HG02763 (cell line): ENCODE measurements around the gene ENHO.
A peak's percentile ranks its signal among the peaks of the same experiment; 100 is the strongest.

Source experiments
- ATAC-seq: cut with Tn5 transposase; IDR thresholded peaks from one replicate; pipeline ENCODE4 v1.9.1; 2021; ENCODE audit warnings: mild to moderate bottlenecking, moderate library complexity; ENCODE audit not compliant: unreplicated experiment

The ENHO gene

DNA sequence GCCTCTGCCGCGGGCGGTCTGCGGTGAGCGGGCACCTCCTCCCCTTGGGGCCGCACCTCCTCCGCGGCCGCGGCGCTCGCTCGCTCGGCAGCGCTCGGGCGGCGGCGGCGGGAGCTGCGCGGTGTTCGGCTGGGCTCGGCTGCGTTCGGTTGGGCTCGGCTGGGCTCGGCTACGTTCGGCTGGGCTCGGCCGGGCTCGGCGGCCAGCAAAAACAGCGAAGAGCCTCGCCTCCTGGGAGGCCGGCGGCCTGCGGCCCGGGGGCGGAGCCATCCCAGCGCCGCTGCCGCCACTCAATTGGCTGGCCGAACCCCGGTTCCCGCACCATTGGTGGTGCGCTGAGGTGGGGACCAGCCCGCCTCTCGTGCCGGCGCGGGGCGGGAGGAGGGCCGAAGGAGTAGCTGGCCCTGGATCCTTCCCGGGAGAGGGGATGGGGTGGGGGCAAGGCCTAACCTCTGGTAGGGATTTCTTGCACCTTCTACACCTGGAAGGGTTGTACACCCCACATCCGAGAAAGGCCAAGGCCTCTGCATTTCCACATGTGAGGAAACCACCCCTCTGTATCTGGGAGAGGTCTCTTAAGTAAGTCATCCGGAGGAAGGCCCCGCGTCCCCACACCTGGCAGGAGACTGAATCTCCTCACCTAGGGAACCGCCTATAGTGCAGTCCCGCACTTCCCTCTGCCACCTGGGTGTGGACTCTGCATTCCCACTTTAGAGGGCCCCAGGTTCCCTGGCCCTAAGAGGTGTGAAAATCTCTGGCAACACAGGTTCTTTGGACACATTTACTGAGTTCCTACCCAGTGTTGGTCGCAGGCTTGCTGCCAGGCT lies at the start of gene ENHO:
Gene ENHO (minus strand): TSS at position 20 of the 827 bp plus-strand sequence. CDS start 1,295 bp downstream, outside the sequence.
- peak; percentile 83 for ATAC-seq

DNA sequence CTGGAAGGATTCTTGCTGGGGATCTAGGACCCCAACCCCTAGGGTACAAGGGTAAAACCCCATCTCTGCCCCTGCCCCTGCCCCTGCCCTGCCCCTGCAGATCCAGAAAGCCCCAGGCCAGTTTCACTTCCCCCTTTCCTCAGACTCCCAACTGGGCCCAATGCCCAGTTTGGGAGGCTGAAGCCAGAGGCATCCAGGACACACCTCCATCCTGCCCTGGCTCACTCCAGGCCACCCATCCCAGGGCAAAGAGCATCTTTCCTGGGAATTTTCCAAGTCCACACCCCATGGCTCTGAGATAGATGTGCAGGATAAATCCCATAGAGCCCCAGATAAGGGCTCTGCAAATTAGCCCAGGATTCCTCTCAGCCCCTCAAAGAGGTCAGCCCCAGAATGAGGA lies 49.3 kb upstream of the ENHO start:
- ATAC-seq, result no peak

DNA sequence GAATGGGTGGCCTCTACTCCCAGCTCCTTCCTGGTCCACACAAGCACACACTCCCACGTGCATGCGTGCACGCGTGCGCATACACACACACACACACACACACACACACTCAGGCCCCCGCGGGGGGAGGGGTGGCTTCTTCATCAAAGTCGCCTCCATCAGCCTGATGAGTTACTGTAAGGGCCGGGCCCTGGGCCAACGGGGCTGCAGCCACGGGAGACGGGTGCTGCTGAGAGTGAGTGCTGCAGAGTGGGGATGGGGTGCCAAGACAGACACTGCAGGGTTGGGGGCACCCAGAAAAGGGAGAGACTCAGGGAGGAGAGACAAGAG lies 48.7 kb upstream of the ENHO start:
- no peak for ATAC-seq

DNA sequence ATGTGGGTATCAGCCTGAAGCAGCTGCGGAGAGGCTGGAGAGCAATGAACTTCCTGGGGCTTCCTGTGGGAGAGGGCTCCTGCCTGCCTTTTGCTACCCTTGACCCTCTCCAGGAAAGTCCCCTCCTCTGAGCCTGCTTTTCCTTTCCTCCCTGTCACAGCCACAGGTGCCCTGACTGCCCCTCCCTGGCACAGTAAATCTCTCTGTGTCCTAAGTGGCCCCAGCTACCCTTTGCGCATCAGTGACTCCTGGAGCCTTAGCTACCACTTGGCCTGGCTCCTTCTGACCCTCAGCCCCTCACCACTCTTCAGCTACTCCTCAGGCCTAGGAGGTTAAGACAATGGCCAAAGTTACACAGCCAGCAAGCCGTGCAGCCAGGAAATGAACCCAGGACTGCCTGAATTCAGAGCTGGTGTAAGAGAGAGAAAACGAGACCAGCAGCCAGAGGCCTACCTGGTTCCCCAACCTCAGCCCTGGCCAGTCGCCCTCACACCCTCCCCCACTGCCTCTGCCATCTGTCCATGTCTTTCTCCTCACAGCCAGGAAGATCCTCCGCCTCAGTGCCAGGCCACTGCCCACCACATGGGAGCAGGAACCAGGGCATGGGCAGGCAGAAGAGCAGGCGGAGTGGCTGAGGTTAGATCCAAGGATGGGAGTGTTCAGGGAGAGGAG lies 48.2 kb upstream of the ENHO start:
- ATAC-seq, result no peak

DNA sequence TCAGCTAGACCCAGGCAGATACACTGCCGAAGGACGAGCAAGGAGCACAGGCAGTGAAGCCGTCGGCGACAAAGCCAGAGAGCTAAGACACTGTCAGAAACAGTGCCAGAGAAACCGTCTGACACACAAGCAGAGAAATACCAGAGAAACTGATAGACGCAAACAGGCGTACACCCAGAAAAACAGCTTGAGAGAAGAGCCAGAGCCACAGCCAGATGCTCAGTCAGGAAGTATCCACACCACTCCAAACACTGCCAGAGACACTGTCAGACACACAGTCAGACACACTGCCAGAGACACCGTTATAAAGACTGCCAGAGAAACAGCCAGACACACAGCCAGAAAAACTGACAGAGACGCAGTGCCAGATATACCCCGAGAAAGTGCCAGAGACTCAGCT lies 47.6 kb upstream of the ENHO start:
- no peak for ATAC-seq

DNA sequence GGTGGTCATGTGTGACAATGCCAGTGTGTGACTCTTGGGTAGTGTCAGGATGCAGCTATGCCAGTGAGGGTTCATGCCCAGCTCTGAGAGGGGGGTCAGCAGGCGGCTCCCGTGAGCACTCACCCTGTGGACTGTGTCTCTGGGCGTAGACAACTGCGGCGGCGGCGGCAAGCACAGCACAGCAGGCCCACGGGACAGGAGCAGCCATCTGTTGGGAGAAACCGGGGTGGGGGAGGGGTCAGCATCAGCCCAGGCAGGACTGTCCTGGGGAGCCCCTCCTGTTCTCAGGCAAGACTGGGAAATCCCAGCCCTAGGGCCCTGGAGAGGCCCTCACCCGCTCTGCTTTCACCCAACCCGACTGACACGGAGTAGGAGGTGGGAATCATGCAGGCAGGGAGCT lies 46.0 kb upstream of the ENHO start:
- ATAC-seq, result no peak

DNA sequence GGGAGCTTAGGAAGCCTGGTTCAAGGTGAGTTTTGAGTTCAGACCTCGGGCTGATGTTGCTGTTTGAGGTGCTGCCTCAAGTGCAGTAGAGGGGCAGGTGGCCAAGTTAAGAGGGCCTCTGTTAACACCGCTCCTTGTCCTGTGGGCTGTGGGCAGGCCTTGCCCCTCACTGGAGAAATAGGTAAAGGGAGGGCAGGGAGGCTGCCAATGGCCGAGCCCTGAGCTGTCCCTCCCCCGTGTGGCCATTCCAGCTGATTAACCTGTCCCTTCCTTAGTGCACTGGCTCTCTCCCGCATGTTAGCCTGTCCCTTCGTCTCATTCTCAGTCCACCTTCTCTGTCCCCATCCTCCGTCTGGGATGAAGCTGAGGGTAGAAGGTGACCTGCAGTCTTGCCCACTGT lies 45.3 kb upstream of the ENHO start:
- no peak for ATAC-seq

DNA sequence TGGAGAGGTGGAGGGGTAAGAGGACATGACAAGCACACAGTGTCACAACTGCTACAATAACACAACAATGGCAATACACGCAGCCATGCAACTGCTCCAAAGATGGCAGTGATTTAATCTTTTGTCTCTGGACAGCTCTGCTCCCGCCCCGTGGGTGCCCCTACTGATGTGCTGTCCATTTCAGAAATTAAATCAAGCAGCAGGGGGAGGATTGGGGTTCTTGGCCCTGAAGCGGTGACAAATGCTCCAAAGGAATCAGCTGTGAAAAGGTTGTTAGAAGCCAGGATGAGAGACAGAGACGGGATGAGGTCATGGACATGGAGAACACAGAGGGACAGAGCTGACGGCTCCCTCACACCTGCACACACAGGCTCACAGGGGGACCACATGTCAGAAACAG lies 44.2 kb upstream of the ENHO start:
- ATAC-seq, result no peak

DNA sequence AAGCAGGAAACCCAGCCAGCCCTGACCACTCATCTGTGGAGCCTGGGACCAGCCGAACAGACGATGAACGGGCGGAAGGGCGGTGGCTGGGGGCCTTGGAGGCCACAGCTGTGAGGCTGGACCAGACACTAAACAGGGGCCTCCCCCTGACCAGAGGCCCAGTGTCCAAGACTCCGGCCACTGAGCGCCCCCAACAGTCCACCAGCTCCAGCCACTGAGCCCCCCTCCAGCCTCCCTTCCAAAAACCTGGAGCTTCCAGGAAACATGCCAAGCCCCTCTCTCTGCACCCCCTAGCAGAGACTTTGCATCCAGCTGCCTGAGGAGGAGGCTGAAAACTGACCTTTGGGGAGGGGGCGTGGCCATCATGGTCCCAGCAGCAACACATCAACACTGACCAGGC lies 43.5 kb upstream of the ENHO start:
- ATAC-seq, result no peak

DNA sequence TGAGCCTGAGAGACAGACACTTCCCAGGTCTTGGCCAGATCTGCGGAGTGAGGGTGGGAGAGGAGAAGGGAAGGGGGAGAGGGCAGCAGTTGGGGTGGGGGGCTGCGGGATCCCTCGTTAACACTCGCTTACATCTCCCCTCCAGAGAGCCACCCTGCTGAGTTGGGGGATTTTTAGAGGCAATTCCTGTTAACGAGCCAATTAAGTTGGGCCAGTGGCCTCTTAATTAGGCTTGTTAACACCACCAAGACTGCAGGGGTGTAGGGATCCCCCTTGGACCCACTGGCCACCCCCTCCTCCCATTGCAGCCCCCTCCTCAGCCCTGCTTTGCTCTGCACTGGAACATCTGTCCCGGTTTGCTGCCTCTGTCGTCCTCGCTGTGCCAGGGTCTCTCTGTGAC lies 43.1 kb upstream of the ENHO start:
- no peak for ATAC-seq

DNA sequence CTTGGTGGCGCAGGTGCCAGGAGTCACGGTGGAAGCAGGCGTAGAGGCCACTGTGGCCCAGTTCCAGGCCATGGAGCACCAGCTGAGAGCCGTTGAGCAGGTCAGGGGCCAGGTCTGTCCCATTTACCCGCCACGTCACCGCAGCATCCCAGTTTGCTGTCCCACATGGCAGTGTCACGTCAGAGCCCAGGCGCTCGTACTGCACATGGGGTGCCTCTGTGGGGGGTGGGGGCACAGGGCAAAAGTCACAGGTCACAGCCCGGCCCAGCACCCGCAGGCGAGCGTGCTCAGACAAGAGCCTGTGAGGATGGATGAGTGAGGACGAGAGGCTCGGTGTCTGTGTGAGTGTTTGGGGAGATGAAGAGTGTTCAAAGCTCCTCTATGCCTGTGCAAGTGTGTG lies 41.8 kb upstream of the ENHO start:
- ATAC-seq, result no peak

DNA sequence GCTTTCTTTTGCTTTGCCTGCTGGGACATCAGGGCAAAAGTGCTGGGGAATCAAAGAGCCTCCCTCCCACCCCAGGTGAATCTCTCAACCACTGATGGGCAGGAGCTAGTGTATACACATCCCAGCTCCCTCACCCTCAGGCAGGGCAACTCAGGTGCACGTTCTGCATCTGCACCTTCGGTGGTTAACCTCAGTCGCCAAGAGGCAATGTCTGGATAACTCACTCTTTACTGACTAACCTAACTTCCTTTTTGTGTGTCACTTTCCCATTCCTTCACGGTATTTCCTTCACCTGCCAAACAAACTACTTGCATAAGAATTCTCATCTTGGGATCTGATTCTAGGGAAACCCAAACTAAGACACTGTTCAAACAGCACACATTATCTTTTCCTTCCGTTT lies 40.5 kb upstream of the ENHO start:
- ATAC-seq, result no peak

DNA sequence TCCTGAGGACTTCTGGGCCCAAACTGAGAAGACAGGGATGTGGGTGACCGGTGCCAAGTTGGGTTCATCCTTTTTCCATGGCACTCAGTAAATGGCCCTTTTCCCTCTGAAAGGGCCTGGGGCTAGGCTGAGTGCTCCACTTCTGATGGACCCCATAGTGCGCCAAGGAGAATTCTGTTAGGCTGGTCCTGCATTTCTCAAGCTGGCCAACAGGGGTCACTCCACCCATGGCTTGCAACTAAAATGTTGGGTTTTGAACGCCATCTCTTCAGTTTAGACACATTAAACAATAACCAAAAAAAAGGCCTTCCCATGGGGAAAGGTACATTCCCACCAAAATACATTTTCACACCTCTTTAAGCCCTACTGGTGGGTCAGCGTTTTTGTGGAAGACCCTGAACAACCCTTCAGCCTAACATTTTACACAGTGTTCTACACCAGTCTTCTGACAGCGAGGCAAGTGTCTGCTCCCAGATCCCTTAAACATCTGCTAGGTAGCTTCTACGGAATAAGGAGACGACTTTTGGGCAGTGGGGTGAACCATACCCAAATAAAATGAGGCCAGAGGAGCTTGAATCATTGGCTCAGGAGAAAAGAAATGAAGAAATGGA lies 39.5 kb upstream of the ENHO start:
- no peak for ATAC-seq

DNA sequence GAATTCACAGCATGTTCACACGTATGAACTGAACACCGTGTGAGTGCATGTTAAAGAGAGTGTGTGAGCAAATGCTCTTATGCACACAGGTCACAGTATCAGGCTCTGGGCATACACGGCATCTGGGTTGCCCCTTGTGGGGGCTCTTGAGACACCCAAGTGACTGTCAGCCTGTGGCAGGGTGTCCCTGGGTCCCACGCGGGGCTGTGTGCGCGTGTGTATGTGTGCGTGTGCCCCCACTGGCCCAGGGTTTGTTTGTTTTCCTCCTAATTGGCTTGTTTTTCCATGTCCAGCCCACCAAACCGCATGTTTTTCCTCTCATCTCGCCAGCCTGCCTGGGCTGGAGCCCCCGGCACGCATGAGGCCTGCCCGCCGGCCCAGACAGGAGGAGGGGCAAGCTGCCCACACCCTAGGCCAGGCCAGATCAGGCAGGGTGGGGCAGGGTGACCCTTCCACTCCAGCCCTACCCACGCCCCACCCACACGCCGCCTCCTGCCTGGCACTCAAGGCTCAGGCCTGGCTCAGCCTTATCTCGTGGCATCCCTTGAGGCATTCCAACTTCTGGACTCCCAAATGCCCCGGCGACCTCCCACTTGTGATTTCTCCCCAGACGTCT lies 37.9 kb upstream of the ENHO start:
- ATAC-seq, result no peak

DNA sequence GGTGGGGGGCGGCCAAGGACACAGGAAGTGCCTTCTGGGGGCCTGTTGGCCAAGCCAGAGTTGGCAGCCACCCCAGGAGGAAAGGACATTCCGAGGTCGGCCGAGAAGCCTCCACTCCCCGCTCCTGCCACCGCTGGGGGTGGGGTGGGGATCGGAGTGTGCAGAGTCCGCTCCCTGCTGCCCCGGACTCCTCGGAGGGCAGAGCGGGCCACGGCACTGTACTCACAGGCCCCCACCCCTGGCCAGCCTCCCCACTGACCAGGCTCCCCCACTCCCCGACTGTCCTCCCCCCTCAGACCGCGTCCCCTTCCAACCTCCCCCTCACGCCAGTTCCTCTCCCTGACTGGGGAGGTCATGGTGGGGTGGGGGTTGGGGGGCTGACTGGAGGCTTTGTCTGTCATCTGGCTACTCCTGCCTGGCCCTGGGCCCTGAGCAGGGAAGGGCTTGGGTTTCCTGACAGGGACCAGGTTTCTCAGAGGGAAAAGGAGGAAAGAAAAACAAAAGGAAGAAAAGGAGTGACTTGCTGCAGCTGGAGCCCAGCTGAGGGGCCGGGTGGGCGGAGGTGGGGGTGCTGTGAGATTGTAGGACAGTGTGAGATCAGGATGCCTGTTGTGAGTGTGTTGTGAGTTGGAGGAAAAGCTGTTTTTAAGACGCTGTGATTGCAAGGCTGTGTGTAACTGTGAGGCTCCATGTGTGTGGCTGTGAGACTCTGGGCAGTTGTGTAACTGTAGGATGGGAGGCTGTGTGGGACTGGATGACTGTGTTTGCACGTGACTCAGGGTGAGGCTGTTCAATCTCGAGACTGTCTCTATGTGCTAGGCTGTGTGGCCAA lies 37.0 kb upstream of the ENHO start:
- ATAC-seq, result no peak

DNA sequence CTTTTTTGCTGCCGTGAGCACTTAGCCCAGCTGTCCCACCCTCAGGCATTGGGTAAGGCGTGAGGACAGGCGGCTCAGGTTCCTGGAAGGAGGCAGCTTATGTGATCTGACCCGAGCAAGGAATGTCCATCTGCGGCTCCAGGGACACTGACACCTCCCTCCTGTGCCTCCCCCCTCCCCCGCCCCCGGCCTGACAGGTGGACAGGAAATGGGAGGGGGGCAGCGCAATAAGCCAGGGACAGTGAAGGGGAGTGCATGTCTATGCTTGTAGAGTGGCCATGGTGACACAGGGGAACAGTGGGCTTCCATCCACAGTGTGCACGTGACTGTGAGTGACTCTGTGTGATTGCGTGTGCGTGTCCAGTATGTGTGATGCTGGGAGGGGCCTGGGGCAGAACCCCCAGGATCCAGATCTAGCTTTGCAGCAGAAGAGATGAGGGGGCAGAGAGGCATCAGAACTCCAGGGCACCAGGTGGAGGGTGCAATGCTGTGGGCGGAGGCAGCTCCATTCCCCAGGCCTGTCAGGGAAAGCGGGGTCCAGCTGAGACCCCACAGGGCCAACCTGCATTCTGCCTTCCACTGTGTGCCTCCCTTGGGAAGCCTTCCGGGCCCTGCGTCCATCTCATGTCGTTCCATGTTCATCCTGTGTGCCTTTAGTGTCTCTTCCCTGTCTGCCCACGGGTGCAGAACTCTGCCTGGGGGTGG lies 36.3 kb upstream of the ENHO start:
- ATAC-seq, result no peak

DNA sequence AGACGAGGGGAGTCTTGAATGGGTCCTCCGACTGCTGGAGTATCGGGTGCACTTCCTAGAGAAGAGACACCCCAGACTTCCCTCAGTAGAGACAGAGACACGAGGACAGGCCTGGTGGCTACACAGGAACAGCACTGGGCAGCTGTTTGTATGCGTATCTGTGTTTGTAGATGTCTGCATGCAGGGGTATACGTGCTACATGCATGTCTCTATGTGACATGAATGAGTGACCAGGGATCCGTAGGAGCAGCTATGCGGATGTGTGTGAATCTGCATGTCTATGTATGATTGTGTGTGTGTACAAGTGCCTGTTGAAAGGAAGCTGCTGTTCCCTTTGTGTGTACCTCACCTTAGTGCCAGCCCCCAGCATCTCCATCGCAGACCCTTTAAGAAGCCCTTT lies 35.6 kb upstream of the ENHO start:
- ATAC-seq, result no peak

DNA sequence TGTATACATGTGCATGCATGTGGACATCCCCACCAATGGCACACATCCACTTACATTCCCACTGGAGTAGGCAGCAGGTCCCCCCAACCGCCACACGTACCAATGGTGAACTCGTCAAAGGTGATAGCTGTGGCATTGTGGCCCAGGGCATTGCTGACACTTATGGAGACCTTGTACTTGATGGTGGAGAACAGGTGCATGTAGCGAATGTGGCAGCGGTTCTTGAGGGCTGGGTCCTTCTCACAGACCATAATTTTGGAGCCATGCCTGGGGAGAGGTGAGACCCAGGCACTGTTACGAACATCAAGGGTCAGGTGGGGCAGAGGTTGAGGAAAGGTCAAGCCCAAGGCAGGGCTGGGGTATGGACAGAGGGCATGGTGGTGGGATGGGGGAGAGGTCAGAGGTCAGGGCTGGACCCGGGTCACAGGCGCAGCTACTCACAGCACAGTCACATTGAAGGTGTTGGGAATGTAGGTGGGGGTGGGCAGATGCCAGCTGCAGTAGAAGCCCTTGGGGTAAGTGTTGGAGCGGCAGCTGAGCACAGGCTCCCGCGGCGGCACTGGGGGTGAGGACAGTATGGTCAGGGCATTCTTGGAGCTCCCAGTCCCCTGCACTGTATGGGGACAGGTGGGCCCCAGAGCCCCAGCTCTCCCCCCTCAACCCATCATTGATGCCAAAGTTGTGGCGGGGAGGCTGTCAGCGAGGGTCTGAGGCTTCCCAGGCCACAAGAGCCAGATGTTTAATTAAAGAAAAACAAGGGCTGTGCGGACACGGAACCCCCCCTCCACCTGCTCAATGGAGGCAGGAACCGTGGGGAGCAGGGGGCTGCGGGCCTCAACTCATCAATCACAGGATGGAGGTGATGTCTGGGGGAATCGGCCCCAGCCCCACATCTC lies 34.9 kb upstream of the ENHO start:
- no peak for ATAC-seq

DNA sequence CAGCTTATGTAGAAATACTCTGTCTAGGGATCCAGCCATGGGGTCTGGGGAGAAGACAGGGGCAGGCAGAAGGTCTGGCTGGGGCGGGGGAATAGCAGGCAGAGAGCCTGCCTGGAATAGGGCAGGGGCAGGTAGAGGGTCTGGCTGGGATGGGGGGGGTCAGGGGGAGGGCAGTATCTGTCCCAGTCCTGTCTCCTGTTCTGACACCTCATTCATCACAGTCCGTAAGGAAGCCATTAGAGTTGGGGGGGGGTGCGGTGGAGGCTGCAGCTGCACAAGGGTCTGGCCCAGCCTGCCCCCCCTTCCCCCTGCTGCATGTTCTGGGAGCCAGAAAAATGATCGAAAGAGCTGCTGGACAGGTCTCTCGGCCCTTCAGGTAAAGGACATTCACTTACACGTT lies 34.2 kb upstream of the ENHO start:
- no peak for ATAC-seq
